Measurements from ENCODE around the gene ARHGEF19.

Gene ARHGEF19

DNA sequence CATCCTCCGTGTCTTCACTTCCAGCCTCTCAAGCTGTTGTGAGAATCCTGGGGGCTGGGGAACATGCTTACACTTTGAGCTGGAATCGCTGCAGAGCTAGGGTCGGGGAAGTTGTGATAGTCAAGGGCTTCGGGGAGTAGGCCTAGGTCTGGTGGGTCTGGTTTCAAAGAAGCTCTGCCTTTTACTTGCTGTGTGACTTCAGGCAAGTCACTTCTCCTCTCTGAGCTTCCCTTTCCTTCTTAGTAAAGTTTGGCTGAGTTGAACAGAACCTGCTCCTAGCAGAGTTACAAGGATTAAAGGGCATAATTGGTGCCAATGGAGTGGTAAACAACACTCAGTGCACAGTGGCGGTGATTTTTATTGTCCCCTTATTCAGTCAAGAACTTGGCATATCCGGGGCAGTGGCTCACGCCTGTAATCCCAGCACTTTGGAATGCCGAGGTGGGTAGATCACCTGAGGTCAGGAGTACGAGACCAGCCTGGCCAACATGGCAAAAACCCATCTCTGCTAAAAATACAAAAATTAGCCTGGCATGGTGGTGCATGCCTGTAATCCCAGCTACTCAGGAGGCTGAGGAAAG is 25.7 kb downstream of the ARHGEF19 start:
- TF ChIP-seq, protein P1, sequence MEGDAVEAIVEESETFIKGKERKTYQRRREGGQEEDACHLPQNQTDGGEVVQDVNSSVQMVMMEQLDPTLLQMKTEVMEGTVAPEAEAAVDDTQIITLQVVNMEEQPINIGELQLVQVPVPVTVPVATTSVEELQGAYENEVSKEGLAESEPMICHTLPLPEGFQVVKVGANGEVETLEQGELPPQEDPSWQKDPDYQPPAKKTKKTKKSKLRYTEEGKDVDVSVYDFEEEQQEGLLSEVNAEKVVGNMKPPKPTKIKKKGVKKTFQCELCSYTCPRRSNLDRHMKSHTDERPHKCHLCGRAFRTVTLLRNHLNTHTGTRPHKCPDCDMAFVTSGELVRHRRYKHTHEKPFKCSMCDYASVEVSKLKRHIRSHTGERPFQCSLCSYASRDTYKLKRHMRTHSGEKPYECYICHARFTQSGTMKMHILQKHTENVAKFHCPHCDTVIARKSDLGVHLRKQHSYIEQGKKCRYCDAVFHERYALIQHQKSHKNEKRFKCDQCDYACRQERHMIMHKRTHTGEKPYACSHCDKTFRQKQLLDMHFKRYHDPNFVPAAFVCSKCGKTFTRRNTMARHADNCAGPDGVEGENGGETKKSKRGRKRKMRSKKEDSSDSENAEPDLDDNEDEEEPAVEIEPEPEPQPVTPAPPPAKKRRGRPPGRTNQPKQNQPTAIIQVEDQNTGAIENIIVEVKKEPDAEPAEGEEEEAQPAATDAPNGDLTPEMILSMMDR (IDR thresholded peaks at IDR 0.05; ENCODE audit: insufficient read depth, missing control alignments) = no peak
- FAIRE-seq (no peak), DNase-seq (ENCODE audit: insufficient read length, low spot score) (no peak)

DNA sequence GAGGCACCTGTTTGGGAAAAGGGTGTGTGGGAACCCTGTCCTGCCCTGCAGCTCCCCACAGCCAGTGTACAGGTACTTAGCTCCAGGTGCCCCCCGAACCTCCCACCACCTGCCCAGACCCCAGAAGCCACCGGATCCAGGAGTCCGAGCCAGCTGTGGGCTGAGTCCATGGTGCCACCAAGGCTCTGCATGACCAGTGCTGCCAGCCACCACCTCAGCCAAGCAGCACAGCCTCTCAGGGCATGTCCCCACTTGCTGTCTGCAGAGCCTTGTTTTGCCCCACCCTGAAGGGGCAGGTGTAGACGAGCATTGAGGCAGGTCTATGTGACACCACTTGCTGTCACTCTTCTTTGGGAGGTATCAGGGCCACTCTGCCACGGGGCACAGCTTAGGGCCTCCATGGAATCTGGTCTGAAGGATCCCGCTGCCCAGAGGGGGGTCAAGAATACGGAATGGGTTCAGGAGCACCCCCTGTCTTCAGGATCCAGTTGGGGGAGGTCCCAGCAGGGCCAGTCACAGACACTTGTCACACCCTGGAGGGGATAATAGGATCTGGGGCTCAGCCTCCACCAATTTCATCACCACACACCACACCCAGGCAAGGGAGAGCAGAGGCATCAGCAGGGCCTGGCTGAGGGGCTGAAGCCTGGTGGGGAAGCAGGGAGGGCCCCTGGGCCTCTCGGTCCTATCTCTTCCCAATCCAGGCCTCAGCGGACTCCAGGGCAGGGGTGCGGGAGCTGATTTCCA is 27.7 kb downstream of the ARHGEF19 start:
- no peak for FAIRE-seq
- TF ChIP-seq, protein P1 (IDR thresholded peaks at IDR 0.05; ENCODE audit: insufficient read depth, missing control alignments) = no peak
- DNase-seq (ENCODE audit: insufficient read length, low spot score) = no peak

DNA sequence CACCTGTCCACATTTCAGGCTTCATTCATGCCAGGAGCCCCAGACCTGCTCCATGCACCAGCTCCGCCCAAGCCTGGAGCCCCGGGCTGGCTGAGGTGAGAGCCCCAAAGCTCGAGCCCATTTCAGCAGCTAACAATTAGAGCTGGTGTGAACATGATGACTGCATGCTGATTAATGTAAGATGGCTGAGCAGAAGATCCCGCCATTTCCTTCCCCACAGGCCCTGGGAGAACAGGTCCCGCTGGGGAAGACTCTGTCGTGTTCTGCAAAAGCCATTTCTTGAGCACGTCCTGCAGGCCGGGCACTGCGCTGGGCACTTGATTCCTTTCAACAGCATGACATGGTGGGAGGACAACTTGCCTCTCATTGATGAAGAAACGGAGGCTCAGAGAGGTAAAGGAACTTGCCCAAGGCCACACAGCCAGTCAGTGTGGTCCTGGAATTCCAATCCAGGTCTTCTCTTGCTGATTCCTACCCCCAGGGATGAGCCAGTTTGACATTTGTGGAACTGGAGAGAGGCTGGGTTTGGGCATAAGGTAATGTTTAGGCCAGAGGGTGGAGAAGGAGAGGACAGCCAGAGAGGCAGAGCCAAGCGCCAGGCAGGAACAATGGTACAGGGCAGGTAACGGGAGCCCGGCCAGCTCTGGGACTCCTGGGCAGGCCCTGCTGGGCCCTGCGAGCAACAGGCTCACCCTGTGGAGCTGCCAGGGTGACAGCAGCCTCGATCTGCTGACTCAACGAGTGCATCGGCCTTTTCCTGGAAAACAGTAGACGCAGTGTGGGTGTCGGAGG is 28.5 kb downstream of the ARHGEF19 start:
- FAIRE-seq (no peak), DNase-seq (ENCODE audit: insufficient read length, low spot score) (no peak)
- TF ChIP-seq, protein P1 (IDR thresholded peaks at IDR 0.05; ENCODE audit: insufficient read depth, missing control alignments) = no peak

DNA sequence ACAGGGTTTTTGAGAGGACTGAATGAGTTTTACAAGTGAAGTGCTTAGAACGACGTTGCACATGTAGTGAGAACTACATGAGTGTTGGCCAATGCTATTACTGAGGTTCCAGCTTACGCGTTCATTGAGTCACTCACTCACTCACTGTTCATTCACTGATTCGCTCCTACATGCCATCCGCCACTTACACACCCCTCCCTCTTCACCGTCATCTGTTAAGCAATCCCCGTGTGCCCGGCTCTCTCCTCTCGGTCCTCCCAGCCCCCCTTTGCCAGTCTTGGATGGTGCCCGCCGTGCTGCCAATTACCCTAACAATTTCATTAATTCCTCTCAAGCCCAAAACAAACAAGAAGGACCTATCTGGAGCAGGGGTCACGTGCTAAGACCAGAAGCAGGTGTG is 29.3 kb downstream of the ARHGEF19 start:
- FAIRE-seq = no peak
- TF ChIP-seq, protein P1 (IDR thresholded peaks at IDR 0.05; ENCODE audit: insufficient read depth, missing control alignments) = no peak
- no peak for DNase-seq (ENCODE audit: insufficient read length, low spot score)

DNA sequence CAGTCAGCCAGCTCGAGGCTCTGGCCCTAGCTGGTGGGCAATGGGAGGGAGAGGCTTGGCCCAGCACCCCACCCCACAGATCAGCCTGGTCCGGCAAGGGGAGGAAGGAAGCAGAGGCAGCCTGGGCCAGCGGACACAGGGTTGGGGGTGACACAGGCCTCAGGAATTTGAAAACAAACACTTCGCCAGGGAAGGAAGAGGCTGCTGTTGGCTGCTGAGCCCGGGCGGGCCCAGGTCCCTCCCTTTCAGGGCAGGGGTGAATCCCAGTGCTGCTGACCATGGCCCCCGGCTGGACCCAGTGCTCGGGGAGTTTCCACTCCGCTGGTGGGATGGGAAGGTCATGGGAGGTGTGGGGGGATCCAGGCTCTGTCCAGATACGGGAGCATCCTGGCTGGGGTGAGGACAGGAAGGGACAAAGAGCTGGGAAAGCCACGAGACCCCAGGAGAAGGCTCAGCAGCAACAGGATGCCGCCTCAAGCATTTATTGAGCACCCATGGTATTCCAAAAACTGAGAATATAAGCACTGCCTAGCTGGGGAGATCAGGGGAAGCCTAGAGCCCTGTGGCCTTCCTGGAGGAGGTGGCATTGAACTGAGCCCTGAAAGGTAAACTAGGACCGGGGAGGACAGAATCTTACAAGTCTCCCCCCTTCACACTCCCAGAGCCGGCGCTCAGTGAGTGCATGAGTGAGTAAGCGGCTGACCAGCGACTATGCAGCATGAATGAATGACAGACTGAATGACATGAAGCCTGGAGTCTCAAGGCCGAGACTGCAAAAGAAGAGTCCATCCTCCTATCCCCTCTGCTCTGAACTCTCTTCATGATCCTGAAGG is 30.3 kb downstream of the ARHGEF19 start:
- DNase-seq (ENCODE audit: insufficient read length, low spot score) (no peak), FAIRE-seq (no peak)
- TF ChIP-seq, protein P1 (IDR thresholded peaks at IDR 0.05; ENCODE audit: insufficient read depth, missing control alignments) = no peak

DNA sequence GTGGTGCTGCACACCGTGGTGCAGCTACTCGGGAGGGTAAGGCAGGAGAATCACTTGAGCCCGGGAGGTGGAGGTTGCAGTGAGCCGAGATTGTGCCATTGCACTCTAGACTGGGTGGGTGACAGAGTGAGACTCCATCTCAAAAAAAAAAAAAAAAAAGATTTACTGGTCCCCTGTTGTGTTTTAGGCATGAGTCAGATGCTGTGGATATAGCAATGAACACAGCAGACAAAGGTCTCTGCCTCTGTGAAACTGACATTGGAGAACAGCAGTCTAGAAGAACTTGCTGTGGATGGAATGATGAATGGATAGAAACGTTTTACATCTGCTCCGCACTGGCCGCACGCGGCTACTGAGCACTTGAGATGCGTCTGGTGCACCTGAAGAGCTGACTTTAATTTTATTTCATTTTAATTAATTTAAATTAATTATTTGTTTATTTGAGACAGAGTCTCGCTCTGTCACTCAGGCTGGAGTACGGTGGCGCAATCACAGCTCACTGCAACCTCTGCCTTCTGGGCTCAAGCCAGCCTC is 32.1 kb downstream of the ARHGEF19 start:
- DNase-seq (ENCODE audit: insufficient read length, low spot score) (no peak), FAIRE-seq (no peak)
- TF ChIP-seq, protein P1 (IDR thresholded peaks at IDR 0.05; ENCODE audit: insufficient read depth, missing control alignments) = no peak
